ENCODE data around the gene ADNP2.

The ADNP2 gene, protein sequence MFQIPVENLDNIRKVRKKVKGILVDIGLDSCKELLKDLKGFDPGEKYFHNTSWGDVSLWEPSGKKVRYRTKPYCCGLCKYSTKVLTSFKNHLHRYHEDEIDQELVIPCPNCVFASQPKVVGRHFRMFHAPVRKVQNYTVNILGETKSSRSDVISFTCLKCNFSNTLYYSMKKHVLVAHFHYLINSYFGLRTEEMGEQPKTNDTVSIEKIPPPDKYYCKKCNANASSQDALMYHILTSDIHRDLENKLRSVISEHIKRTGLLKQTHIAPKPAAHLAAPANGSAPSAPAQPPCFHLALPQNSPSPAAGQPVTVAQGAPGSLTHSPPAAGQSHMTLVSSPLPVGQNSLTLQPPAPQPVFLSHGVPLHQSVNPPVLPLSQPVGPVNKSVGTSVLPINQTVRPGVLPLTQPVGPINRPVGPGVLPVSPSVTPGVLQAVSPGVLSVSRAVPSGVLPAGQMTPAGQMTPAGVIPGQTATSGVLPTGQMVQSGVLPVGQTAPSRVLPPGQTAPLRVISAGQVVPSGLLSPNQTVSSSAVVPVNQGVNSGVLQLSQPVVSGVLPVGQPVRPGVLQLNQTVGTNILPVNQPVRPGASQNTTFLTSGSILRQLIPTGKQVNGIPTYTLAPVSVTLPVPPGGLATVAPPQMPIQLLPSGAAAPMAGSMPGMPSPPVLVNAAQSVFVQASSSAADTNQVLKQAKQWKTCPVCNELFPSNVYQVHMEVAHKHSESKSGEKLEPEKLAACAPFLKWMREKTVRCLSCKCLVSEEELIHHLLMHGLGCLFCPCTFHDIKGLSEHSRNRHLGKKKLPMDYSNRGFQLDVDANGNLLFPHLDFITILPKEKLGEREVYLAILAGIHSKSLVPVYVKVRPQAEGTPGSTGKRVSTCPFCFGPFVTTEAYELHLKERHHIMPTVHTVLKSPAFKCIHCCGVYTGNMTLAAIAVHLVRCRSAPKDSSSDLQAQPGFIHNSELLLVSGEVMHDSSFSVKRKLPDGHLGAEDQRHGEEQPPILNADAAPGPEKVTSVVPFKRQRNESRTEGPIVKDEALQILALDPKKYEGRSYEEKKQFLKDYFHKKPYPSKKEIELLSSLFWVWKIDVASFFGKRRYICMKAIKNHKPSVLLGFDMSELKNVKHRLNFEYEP

DNA sequence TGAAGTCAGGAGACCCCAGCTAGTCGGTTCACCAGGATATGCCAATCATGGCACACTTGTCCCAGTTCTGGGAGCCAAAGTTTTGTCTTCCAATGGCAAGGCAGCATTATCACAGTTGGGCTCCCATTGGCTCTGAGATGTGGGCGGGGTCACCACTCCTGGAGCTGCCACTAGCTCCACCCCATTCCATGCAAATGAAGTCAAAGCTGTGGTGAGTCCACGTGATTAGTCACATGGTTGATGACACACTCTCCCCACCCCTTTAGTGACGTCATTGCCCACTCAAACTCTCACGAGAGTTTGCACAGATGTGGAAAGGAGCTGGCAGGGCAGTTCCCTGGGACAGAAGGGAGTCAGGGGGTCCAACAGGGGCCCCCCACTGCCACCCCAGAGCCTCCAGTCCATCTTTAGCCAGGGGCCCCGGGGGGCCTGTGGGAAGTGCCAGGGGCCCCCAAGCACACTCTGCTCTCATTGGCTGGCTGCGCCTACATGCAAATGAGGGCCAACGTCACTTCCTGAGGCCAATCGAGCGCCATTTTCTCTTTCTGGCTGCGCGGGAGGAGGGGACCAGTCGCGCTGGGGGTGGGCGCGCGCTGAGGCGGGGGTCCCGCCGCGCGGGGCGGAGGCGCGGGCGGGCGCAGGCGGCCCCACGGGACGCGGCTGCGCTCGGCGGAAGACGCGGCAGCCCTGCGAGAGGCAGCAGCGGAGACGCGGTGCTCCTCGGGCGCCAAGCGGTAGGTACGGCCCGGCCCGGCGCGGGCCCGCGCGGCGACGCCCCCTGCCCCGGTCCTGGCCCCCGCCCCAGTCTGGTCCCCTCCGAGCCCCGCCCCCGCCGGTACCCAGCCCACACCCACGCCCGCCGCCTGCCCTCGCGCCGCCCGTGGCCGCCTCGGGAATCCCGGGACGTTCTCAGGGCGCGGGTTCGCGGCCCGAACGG, at the start of gene ADNP2:
Gene ADNP2, plus strand, starts transcription at position 524 of the 937 bp plus-strand sequence. CDS start 8,281 bp downstream, outside the sequence.
- no peak for FAIRE-seq

GRCh38 chr18:80059945-80060344, 49.1 kb upstream of the ADNP2 start:
- no peak for FAIRE-seq

GRCh38 chr18:80065705-80066104, 43.4 kb upstream of the ADNP2 start:
- no peak for FAIRE-seq

GRCh38 chr18:80067321-80067720, 41.7 kb upstream of the ADNP2 start:
- FAIRE-seq: no peak

GRCh38 chr18:80067897-80068296, 41.2 kb upstream of the ADNP2 start:
- no peak for FAIRE-seq

- FAIRE-seq: no peak
These were observed 40.3 kb upstream of the ADNP2 start for GRCh38 chr18:80068571-80069272.

DNA sequence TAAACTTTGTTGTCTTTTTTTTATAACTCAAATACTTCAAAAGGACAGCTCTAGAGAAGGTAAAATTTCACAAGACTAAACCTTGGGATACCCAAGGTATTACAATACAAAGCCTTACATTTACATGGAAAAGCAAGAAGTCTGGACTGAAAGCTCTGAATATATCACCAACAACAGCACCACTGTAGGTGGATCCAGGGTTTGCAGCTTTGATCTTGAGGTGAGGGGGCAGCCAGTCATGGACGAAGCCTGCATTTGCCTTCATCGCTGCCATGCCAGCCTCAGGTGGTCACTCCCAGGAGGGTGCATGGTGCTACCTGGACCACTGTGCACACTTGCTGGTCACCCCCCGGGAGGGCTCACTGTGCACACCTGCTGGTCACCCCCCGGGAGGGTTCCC, 38.2 kb upstream of the ADNP2 start:
- FAIRE-seq: no peak

- FAIRE-seq: no peak
These were observed 34.9 kb upstream of the ADNP2 start for GRCh38 chr18:80074183-80074582.

GRCh38 chr18:80074697-80075096, 34.4 kb upstream of the ADNP2 start:
- FAIRE-seq: no peak

DNA sequence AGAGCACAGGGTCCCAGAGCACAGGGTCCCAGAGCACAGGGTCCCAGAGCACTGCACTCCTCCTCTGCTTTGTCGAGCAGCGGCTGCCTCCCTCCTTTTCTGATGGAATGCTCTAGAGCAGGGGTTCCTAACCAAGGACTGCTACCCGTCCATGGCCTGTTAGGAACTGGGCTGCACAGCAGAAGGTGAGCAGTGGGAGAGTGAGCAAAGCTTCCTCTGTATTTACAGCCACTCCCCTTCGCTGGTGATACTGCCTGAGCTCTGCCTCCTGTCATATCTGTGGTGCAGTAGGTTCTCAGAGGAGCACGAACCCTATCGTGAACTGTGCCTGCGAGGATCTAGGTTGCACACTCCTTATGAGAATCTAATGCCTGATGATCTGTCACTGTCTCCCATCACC, 33.1 kb upstream of the ADNP2 start:
- no peak for FAIRE-seq

DNA sequence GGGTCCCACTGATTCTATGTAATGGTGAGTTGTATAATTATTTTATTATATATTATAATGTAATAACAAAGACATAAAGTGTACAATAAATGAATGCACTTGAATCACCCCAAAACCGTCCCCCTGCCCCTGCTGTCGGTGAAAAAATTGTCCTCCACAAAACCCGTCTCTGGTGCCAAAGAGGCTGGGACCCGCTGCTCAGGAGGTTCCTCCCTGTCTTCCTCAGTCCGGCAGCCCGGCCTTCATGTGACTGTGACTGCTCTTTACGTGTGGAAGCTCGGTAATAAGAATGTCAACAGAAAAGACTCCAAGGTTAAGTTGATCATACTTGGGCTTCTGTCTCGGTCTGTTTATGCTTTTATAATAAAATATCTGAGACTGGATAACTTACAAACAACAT, 32.7 kb upstream of the ADNP2 start:
- FAIRE-seq: no peak

DNA sequence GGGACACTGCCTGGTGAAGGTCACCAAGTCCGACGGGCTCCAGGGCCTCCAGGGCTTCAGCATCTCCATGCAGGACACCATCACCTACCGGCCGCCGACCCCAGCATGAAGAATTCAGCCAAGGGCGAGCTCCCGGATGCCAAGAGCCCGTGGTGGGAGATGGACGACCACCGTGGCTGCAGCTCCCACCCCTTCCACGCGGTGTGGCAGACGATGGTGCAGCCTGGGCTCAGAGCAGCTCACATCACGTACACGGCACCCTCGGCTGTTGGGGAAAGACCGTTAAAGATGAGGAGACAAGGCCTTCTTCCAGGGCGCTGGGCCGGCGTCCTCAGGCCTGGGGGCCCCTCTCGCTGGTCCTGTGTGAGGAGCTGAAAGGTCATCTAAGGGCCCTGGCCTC, 31.2 kb upstream of the ADNP2 start:
- FAIRE-seq: no peak

- FAIRE-seq: no peak
These were observed 22.8 kb upstream of the ADNP2 start for GRCh38 chr18:80086281-80086680.

GRCh38 chr18:80088036-80088435, 21.0 kb upstream of the ADNP2 start:
- FAIRE-seq: no peak

- no peak for FAIRE-seq
These were observed 20.2 kb upstream of the ADNP2 start for GRCh38 chr18:80088823-80089222.

DNA sequence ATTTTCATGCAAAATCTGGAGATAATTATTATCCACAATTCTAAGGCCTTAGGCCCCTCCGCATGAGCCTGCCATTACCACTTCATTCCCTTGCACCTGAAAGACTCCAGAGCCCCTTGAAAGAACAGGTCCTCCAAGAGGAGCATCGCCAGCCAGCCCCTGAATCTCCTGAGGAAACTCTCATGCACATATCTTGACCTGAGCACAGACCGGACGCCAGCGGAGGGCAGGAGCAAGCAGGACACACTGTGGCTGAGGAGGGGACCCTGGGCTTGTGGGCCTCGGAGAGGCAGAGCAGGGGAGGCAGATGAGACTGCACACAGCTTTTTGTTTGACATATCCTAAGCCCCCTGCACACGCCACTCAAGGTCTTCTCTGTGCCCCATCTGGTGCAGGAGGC, 13.6 kb upstream of the ADNP2 start:
- FAIRE-seq: no peak

DNA sequence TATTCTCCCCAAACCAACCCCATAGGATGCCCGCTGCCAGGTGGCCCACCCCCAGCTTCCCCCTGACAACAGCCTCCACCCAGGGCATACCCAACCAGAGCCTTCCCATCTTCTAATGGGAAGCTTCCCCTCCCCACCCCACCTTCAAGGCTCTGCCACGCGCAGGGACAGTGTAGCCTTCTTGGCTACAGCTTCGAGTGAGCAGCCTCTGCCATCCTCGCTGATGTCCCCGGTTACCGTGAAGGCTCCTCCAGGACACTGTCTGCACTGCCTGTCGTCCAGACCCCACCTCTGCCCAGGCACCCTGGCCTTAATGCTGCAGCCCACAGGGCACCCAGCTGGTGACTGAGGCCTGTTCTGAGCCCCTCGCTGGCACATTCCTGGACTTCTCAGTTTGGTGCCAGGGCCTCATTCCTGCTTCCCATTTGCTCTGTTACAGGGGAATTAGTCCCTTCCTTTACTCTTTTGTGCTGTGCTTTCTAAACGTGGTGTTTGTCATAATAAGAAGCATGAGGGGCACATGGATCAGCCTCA, 13.0 kb upstream of the ADNP2 start:
- no peak for FAIRE-seq

GRCh38 chr18:80097201-80097600, 11.9 kb upstream of the ADNP2 start:
- FAIRE-seq: no peak

GRCh38 chr18:80103231-80103630, 5.8 kb upstream of the ADNP2 start:
- FAIRE-seq: no peak

- FAIRE-seq: no peak
These were observed 4.7 kb upstream of the ADNP2 start for GRCh38 chr18:80104364-80104779.

Measured in colon (tissue), 2 donors.